ENCODE data around the gene GRIK2.
"Not testable (repeated sequence)": the region's sequence is repeated elsewhere in the genome, so short reads cannot be mapped to it uniquely, and the experiment has no call there.

The GRIK2 gene

GRCh38 chr6:101980924-101981323 lies 587.4 kb downstream of the GRIK2 start:
- DNase-seq (ENCODE audit: low read depth in 2 of 3, low spot score in 1 of 3) = no peak

GRCh38 chr6:101986476-101986875 lies 593.0 kb downstream of the GRIK2 start:
- no peak for DNase-seq (ENCODE audit: low read depth in 2 of 3, low spot score in 1 of 3)

GRCh38 chr6:101992286-101992685 lies 598.8 kb downstream of the GRIK2 start:
- no peak for DNase-seq (ENCODE audit: low read depth in 2 of 3, low spot score in 1 of 3)

GRCh38 chr6:101994521-101994920 lies 601.0 kb downstream of the GRIK2 start:
- DNase-seq (ENCODE audit: low read depth in 2 of 3, low spot score in 1 of 3) = no peak

GRCh38 chr6:102015431-102015830 lies 621.9 kb downstream of the GRIK2 start:
- no peak for DNase-seq (ENCODE audit: low read depth in 2 of 3, low spot score in 1 of 3)

- no peak for DNase-seq (ENCODE audit: low read depth in 2 of 3, low spot score in 1 of 3)
These were observed 628.8 kb downstream of the GRIK2 start for GRCh38 chr6:102022281-102022680.

GRCh38 chr6:102022803-102023202 lies 629.3 kb downstream of the GRIK2 start:
- DNase-seq (ENCODE audit: low read depth in 2 of 3, low spot score in 1 of 3) = no peak

GRCh38 chr6:102023977-102024657 lies 630.6 kb downstream of the GRIK2 start:
- no peak for DNase-seq (ENCODE audit: low read depth in 2 of 3, low spot score in 1 of 3)

GRCh38 chr6:102026649-102027048 lies 633.1 kb downstream of the GRIK2 start:
- DNase-seq (ENCODE audit: low read depth in 2 of 3, low spot score in 1 of 3) = no peak

- DNase-seq (ENCODE audit: low read depth in 2 of 3, low spot score in 1 of 3) = no peak
These were observed 634.7 kb downstream of the GRIK2 start for GRCh38 chr6:102028176-102028575.

GRCh38 chr6:102038964-102039363 lies 645.5 kb downstream of the GRIK2 start:
- no peak for DNase-seq (ENCODE audit: low read depth in 2 of 3, low spot score in 1 of 3)

- no peak for DNase-seq (ENCODE audit: low read depth in 2 of 3, low spot score in 1 of 3)
These were observed 645.9 kb downstream of the GRIK2 start for GRCh38 chr6:102039441-102039840.

GRCh38 chr6:102051001-102051400 lies 657.5 kb downstream of the GRIK2 start:
- no peak for DNase-seq (ENCODE audit: low read depth in 2 of 3, low spot score in 1 of 3)

- no peak for DNase-seq (ENCODE audit: low read depth in 2 of 3, low spot score in 1 of 3)
These were observed 658.2 kb downstream of the GRIK2 start for GRCh38 chr6:102051720-102052119.

GRCh38 chr6:102064142-102064541 lies 670.6 kb downstream of the GRIK2 start:
- DNase-seq (ENCODE audit: low read depth in 2 of 3, low spot score in 1 of 3) = no peak

- no peak for DNase-seq (ENCODE audit: low read depth in 2 of 3, low spot score in 1 of 3)
These were observed 672.8 kb downstream of the GRIK2 start for GRCh38 chr6:102066301-102066700.

GRCh38 chr6:102068349-102068929 lies 674.9 kb downstream of the GRIK2 start:
- DNase-seq (ENCODE audit: low read depth in 2 of 3, low spot score in 1 of 3) = no peak

- no peak for DNase-seq (ENCODE audit: low read depth in 2 of 3, low spot score in 1 of 3)
These were observed 682.0 kb downstream of the GRIK2 start for GRCh38 chr6:102075539-102075938.

- DNase-seq (ENCODE audit: low read depth in 2 of 3, low spot score in 1 of 3) = no peak
These were observed 691.7 kb downstream of the GRIK2 start for GRCh38 chr6:102085257-102085656.

GRCh38 chr6:102088160-102088559 lies 694.7 kb downstream of the GRIK2 start:
- not testable (repeated sequence) for DNase-seq (ENCODE audit: low read depth in 2 of 3, low spot score in 1 of 3)

- no peak for DNase-seq (ENCODE audit: low read depth in 2 of 3, low spot score in 1 of 3)
These were observed 720.9 kb downstream of the GRIK2 start for GRCh38 chr6:102114402-102114801.

GRCh38 chr6:102115911-102116310 lies 722.4 kb downstream of the GRIK2 start:
- DNase-seq (ENCODE audit: low read depth in 2 of 3, low spot score in 1 of 3) = no peak

GRCh38 chr6:102118034-102118433 lies 724.5 kb downstream of the GRIK2 start:
- no peak for DNase-seq (ENCODE audit: low read depth in 2 of 3, low spot score in 1 of 3)

Measured in stimulated activated CD4-positive, alpha-beta T cell treated with anti-CD3 and anti-CD28 coated beads, Interleukin-12 subunit alpha, Interleukin-12 subunit beta, amount 100 ng/mL, for 48 hours (primary cell).